Activated CD4-positive, alpha-beta T cell treated with anti-CD3 and anti-CD28 coated beads for 36 hours (primary cell): ENCODE measurements around the gene UBAP1. TPM values are rescaled to one million over a fixed set of nuclear protein-coding genes. Genes with fewer than 3 reads are reported as not detected.
"Not testable (repeated sequence)": the region's sequence is repeated elsewhere in the genome, so short reads cannot be mapped to it uniquely, and the experiment has no call there.

ENCODE experiments used
- ATAC-seq: fragments of 200-7000 bp; cut with Tn5 transposase; one replicate; pipeline ENCODE4 v1.10.0; 2021; ENCODE audit warnings: mild to moderate bottlenecking, moderate library complexity
- CTCF ChIA-PET: fragments of 350-600 bp; sonication (Branson Sonifier 250); formaldehyde crosslinking; loops from one replicate; lab custom pipeline; 2021; ENCODE audit warnings: antibody characterized with exemption; lab: Charles Lee
- POLR2A ChIA-PET: fragments of 350-600 bp; sonication (Branson Sonifier 250); formaldehyde crosslinking; loops from one replicate; lab custom pipeline; 2021; ENCODE audit warnings: antibody characterized with exemption, inconsistent platforms; lab: Charles Lee
- DNase-seq: peaks from one replicate; pipeline ENCODE4 v3.0.0-alpha.2; 2020
- H3K27ac Mint-ChIP-seq: one replicate; pipeline ENCODE4 v1.8.0; 2021; ENCODE audit warnings: mixed read lengths
- H3K27me3 Mint-ChIP-seq: one replicate; pipeline ENCODE4 v1.8.0; 2021; ENCODE audit warnings: mixed read lengths
- H3K36me3 Mint-ChIP-seq: one replicate; pipeline ENCODE4 v1.8.0; 2021; ENCODE audit warnings: low read depth, mixed read lengths
- H3K4me1 Mint-ChIP-seq: one replicate; pipeline ENCODE4 v1.8.0; 2021; ENCODE audit warnings: mixed read lengths
- H3K4me3 Mint-ChIP-seq: one replicate; pipeline ENCODE4 v1.8.0; 2021; ENCODE audit warnings: mild to moderate bottlenecking, moderate library complexity, mixed read lengths
- H3K9me3 Mint-ChIP-seq: one replicate; pipeline ENCODE4 v1.8.0; 2021; ENCODE audit warnings: low read depth, mixed read lengths
- intact Hi-C, 2 experiments: fragments of 100-400 bp; cut with DNase I in 1 of 2; cut with micrococcal nuclease in 1 of 2; formaldehyde crosslinking; loops; one replicate each; pipeline versions ENCODE4 v1.14.2 to v1.15.1; 2022 to 2024; cut with DNase I, micrococcal nuclease
- total RNA-seq, 2 experiments: library from RNA; stranded (reverse); gene quantifications; one replicate each; pipeline ENCODE4 v1.2.3, GENCODE V29; 2021

UBAP1 gene
- total RNA-seq, 2 experiments from 2014 or later, result 29.5 to 43.3 TPM

DNA sequence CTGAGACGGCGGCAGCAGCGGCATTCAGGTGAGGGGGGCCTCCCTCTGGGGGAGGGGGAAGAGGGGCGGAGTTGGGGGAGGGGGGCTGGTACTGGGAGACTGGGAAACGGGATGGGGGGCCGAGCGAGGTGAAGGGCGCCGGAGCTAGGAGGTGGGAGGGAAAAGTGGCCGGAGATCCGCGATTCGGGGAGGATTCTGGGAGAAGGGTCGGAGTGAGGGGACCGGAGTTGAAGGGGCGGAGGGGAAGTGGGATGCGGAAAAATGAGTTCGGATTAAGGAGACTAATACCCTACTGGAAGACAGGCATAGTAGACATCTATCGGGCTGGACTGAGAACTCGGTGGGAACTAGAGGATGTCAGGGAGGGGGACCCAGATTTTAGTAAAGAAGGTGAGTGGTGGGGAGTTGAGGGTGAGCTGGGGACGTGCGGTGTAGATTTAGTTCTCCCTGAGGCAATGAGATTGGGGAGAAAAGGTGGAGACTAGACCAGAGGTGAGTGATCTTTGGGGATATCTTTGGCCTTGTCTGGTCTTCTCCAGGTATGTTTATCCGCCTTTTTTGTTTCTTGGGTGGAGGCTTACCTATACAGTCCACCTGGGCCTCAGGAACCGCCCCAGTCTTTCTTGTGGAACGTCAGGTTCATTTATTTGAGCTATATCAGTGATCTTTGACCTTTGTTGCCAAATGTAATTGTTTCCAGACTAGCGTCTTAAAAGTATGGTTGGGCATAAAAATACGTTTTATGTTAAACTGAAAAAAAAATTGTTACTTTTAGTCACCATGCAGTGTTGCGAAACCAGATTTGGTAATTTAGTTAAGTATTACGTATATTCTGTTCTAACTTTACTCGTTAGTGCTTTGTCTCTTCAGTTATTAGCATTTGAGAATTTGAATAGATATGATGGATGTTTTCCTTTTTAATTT is 632 bp downstream of the UBAP1 start:
- DNase-seq (no peak), ATAC-seq (peak; percentile 8)
- Mint-ChIP-seq H3K4me3 (peak overlapping the region; percentile 93), H3K9me3 (no peaks in the 10 kb centered on the region), H3K4me1 (peaks cover 20% of the 10 kb centered on the region), H3K27me3 (no peaks in the 10 kb centered on the region), H3K27ac (peak overlapping the region; percentile 96), H3K36me3 (peaks cover 15% of the 10 kb centered on the region)
- intact Hi-C loops, result loop anchor here (1.0 to 10.0 kb wide), 13 partner anchors 53 to 1625 kb away; partner anchors contain the start of genes DCAF12 (in 1 of the 2), KIF24 (in 1 of the 2), MYORG (in 1 of the 2) and NFX1 (in 1 of the 2)
- ChIA-PET POLR2A (interaction anchor here (0.6 to 1.4 kb wide), 4 partner anchors 11 to 131 kb away, joined by 3 to 10 read pairs (median 6); partner anchors contain the start of genes DCAF12 and UBAP2), CTCF (interaction anchor here (0.6 to 1.7 kb wide), 7 partner anchors 10 to 198 kb away, joined by 3 to 5 read pairs (median 4); no protein-coding TSS in a partner anchor)

DNA sequence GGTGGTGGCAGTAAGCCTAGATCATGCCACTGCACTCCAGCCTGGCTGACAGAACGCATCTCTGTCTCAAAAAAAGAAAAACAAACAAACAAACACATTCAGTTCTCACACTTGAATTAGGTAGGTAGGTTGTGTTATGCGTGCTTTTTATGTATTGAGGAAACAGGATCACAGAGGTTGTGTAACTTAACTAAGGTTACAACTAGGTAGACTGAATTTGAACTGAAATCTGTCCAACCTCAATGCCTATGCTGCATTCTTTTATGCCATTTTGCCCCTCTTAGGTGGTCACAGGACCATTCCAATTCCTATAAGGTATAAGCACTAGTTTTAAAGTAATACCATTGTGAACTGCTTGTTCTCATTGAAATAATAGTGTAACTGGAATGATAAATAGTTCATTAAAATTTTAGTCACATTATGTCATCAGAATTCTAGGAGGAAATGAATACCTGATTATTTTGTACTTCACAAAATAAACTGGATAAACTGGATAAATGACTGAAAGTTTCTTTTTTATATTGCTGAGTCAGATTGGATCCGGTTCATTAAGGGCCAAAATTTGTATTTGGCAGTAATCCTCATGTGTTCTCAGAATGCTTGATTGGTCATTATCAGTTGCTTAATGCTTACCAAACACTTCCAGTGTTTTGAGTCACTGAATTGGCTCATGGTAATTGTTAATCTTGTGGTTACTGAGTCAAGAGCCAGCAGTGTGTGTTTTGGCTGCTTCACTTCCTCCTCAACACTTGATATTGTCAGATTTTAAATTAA is 7.1 kb downstream of the UBAP1 start:
- ATAC-seq (peak; percentile 97), DNase-seq (no peak)
- peaks cover 37% of the 10 kb centered on the region for H3K4me1 Mint-ChIP-seq
- POLR2A ChIA-PET, result interaction anchor here (0.8 kb wide), 1 partner anchor 36 kb away, joined by 3 read pairs; no protein-coding TSS in a partner anchor
- intact Hi-C loops, result no loop called here
- CTCF ChIA-PET, result interaction anchor here (0.8 to 0.9 kb wide), 2 partner anchors 10 to 70 kb away, joined by 4 read pairs; no protein-coding TSS in a partner anchor
- H3K4me3 Mint-ChIP-seq, result no peak overlapping the region
- H3K9me3 Mint-ChIP-seq, result no peaks in the 10 kb centered on the region
- H3K36me3 Mint-ChIP-seq, result peaks cover 11% of the 10 kb centered on the region
- H3K27me3 Mint-ChIP-seq, result no peaks in the 10 kb centered on the region
- H3K27ac Mint-ChIP-seq, result peak overlapping the region; percentile 19

DNA sequence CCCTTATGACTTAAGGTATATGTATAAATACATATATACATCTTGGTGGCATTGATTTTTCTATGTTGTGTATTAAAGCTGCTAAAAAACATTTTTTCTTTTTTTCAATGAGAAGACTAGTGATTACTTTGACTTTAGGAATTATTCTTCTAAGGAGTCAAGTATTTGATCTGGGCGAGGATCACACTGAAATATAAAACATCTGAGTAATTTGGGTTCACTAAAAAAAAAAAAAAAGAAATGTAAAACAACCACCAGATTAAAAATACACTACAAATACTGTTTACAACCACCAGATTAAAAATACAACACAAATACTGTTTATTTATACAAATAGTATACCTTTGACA is 9.0 kb downstream of the UBAP1 start:
- ChIA-PET POLR2A (no interaction called here), CTCF (interaction anchor here (0.9 kb wide), 1 partner anchor 190 kb away, joined by 3 read pairs; no protein-coding TSS in a partner anchor)
- peaks cover 8% of the 10 kb centered on the region for H3K36me3 Mint-ChIP-seq
- no peaks in the 10 kb centered on the region for H3K27me3 Mint-ChIP-seq
- H3K4me3 Mint-ChIP-seq, result no peak overlapping the region
- no peaks in the 10 kb centered on the region for H3K9me3 Mint-ChIP-seq
- DNase-seq (no peak), ATAC-seq (no peak)
- peak overlapping the region; percentile 9 for H3K27ac Mint-ChIP-seq
- intact Hi-C loops, result no loop called here
- H3K4me1 Mint-ChIP-seq, result peaks cover 44% of the 10 kb centered on the region

DNA sequence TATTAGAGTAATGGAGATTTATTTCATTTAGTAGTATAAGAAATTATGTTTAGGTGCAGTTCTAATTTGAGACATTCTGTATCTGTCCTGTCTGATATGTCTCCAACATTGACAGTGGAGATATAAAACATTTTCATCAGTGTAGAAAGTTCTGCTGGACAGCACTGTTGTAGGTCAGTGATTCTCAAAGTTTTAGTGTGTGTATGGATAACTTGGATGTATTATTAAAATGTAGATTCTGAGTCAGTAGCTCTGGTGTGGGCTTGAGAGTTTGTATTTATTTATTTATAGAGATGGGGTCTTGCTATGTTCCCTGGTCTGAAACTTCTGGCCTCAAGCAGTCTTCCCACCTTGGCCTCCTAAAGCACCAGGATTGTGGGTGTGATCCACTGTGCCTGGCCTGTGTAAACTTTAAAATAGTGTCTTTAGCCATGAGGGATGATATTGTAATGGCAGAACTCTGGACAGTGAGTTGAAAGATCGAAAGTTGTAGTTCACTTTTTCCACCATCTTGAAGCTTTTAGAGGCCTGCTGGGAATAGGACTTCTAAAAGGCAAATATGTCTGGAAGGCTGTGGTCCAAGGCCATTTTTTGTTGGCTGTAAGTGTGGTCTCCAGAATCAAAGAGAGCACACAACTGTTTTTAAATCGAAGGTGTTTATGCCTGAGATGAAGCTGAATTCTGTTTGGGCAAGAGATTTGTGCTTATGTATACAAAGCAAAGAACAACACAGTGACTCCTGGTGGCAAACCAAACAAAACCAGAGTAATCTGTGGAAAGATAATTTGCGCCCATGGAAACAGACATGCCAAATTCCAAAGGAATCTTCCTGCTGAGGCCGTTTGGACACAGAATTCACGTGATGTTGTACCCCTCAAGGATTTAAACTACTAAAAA is 12.4 kb downstream of the UBAP1 start:
- CTCF ChIA-PET, result interaction anchor here (0.9 kb wide), 1 partner anchor 13 kb away, joined by 3 read pairs; the partner anchor contains the start of gene UBAP1
- Mint-ChIP-seq H3K36me3 (peaks cover 6% of the 10 kb centered on the region), H3K4me3 (no peak overlapping the region), H3K4me1 (peaks cover 52% of the 10 kb centered on the region), H3K27me3 (no peaks in the 10 kb centered on the region), H3K27ac (no peak overlapping the region), H3K9me3 (no peaks in the 10 kb centered on the region)
- ATAC-seq (no peak), DNase-seq (no peak)
- POLR2A ChIA-PET, result no interaction called here
- intact Hi-C loops, result no loop called here

DNA sequence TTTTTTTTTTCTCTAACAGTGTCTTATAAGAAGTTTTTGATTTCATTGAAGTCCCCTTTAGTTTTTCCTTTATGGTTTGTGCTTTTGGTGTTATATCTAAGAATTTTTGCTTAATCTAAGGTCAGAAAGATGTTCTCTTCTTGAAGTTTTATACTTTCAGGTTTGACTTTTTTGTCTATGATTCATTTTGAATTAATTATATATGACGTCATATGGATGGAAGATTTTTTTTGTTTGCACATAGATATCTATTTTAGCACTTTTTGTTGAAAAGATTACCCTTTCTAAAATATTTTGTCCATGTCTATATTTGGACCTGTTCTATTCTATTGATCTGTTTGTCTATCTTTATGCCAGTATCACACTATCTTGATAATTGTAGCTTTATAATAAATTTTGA is 16.3 kb downstream of the UBAP1 start:
- no peak for ATAC-seq
- intact Hi-C loops, result no loop called here
- Mint-ChIP-seq H3K4me1 (peaks cover 49% of the 10 kb centered on the region), H3K4me3 (no peak overlapping the region), H3K36me3 (peaks cover 11% of the 10 kb centered on the region), H3K9me3 (no peaks in the 10 kb centered on the region), H3K27ac (peak overlapping the region; percentile 37), H3K27me3 (no peaks in the 10 kb centered on the region)
- POLR2A ChIA-PET, result no interaction called here
- CTCF ChIA-PET, result interaction anchor here (0.7 to 1.0 kb wide), 2 partner anchors 15 to 178 kb away, joined by 3 read pairs; no protein-coding TSS in a partner anchor
- no peak for DNase-seq

DNA sequence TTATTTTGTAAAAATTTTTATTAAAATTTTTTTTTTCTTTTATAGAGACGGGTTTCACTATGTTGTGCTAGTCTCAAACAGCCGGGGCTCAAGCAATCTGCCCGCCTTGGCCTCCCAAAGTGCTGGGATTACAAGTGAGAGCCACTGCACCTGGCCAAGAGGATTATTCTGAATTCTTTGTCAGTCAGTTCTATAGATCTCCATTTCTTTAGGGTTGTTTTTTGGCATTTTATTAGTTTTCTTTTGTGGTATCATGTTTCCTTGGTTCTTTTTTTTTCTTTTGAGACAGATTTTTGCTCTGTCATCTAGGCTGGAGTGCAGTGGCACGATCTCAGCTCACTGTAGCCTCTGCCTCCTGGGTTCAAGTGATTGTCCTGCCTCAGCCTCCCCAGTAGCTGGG is 18.4 kb downstream of the UBAP1 start:
- H3K27me3 Mint-ChIP-seq, H3K27ac Mint-ChIP-seq, H3K9me3 Mint-ChIP-seq, H3K4me3 Mint-ChIP-seq, DNase-seq, ATAC-seq, POLR2A ChIA-PET, intact Hi-C loops: not testable (repeated sequence)
- peaks cover 42% of the 10 kb centered on the region for H3K4me1 Mint-ChIP-seq
- peaks cover 18% of the 10 kb centered on the region for H3K36me3 Mint-ChIP-seq
- CTCF ChIA-PET, result interaction anchor here (0.5 kb wide), 1 partner anchor 67 kb away, joined by 3 read pairs; no protein-coding TSS in a partner anchor

DNA sequence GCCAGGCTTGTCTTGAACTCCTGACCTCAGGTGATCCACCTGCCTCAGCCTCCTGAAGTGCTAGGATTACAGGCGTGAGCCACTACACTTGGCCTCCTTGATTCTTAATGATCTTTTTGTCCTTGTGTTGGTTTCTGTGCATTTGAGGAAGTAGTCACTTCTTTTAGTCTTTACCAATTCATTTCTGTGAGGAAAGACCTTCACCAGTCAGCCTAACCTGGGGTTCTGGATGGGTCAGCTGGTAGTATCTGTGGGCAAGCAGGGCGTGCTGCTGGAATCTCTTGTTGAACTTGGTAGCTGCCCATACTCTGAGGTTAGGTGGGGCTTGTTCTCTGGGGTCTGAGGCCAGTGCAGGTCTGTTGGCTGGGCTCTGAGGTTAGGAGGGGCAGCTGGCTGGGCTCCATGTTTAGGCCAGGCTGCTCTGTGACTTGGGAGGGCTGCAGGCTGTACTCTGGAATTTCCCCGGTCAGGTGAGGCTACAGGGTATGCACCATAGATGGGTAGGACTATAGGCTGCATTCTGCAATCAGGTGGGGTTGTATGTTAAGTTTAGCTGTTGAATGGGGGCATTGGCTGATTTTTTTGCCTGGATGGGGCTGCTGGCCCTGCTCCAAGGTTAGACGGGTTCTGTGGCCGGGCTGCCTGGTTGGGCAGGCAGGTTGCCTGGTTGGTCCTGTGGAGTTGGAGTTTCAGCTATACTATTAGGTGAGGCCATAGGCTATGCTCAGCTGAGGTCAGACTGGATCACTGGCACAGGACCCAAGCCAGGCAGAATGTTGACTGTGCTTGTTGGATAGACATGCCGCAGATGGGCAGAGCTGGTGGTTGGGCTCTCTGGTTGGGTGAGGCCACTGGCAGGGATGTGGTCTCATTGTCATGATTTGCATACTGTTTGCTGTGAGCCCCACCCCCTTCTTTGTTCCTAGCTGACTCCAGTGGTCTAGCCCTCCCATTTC is 19.2 kb downstream of the UBAP1 start:
- Mint-ChIP-seq H3K4me1 (peaks cover 40% of the 10 kb centered on the region), H3K27me3 (no peaks in the 10 kb centered on the region), H3K9me3 (no peaks in the 10 kb centered on the region), H3K27ac (no peak overlapping the region), H3K36me3 (peaks cover 18% of the 10 kb centered on the region), H3K4me3 (no peak overlapping the region)
- ChIA-PET POLR2A (no interaction called here), CTCF (interaction anchor here (0.5 kb wide), 1 partner anchor 66 kb away, joined by 3 read pairs; no protein-coding TSS in a partner anchor)
- intact Hi-C loops, result no loop called here
- no peak for DNase-seq
- ATAC-seq, result no peak

DNA sequence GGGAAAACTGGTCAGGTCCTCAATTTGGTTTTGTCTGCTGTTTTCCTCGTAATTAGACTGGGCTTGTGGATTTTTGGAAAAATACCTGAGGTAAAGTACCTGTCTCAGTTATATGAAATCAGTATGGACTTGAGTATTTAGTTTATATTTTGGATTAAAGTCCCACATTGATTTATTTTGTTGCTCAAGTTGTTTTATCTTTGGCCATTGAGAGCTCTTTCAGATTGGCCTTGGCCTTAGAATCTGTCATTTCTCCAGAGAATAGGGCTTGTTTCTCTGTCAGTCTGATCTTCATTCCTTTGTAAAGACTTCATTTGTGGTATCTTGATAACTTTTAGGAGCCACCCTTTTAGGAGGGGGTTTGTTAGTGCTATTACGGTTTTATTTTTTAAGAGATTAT is 21.2 kb downstream of the UBAP1 start:
- Mint-ChIP-seq H3K27me3 (no peaks in the 10 kb centered on the region), H3K36me3 (peaks cover 22% of the 10 kb centered on the region), H3K4me1 (peaks cover 35% of the 10 kb centered on the region), H3K9me3 (no peaks in the 10 kb centered on the region), H3K4me3 (no peak overlapping the region), H3K27ac (no peak overlapping the region)
- ChIA-PET CTCF (interaction anchor here (0.8 to 1.6 kb wide), 2 partner anchors 11 to 55 kb away, joined by 3 to 6 read pairs; no protein-coding TSS in a partner anchor), POLR2A (no interaction called here)
- DNase-seq, result no peak
- intact Hi-C loops, result no loop called here
- no peak for ATAC-seq

DNA sequence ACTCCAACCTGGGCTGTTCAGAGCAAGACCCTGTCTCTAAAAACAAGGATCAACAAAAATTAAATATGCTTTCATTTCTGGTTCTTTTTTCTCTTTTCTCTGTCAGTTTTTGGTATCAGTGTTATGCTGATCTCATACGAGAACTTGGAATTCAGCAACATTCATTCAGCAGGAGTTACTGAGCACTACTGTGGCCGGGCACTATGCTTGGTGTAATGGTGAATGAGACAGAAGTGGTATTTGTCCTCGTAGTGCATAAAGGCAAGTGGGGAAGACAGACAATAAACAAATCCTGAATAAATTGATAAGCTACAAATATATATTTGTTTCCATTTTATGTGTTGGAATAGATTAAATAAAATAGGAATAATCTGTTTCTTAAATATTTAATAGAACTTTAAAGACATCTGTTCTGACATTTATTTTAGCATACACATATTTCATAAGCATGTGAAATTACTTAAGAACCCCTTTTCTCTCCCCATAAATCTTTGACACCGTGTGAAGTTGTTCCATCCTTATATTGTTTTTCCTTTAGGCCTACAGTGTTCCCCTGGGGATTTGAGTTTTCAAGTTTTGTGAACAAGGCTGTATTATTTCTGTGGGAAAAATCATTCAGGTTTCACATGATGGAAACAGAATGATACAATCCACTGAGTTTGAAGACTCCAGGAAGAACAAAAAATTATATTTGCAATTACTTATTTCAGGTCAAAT is 24.6 kb downstream of the UBAP1 start:
- H3K4me3 Mint-ChIP-seq, result no peak overlapping the region
- intact Hi-C loops, result no loop called here
- ChIA-PET CTCF (interaction anchor here (1.0 kb wide), 1 partner anchor 49 kb away, joined by 4 read pairs; no protein-coding TSS in a partner anchor), POLR2A (no interaction called here)
- H3K36me3 Mint-ChIP-seq, result peaks cover 16% of the 10 kb centered on the region
- H3K27me3 Mint-ChIP-seq, result no peaks in the 10 kb centered on the region
- H3K27ac Mint-ChIP-seq, result no peak overlapping the region
- H3K9me3 Mint-ChIP-seq, result no peaks in the 10 kb centered on the region
- peaks cover 30% of the 10 kb centered on the region for H3K4me1 Mint-ChIP-seq
- ATAC-seq (no peak), DNase-seq (no peak)
